Neutrophil (primary cell): ENCODE results near the gene SYPL2.

Experiments
- H3K27ac ChIP-seq: fragments of 200-600 bp; sonication (generic); 2 replicates; pipeline ENCODE4 v1.5.1; 2016; ENCODE audit warnings: mild to moderate bottlenecking, moderate library complexity
- H3K27me3 ChIP-seq: fragments of 200-600 bp; sonication (generic); 2 replicates; pipeline ENCODE4 v1.6.0; 2016; ENCODE audit warnings: mild to moderate bottlenecking
- H3K36me3 ChIP-seq: fragments of 200-600 bp; sonication (generic); 2 replicates; pipeline ENCODE4 v1.5.1; 2017
- H3K4me1 ChIP-seq, 2 experiments: fragments of 200-600 bp in 1 of 2; sonication (generic) in 1 of 2; 1 replicate in 1 of 2; 2 replicates in 1 of 2; pipeline versions ENCODE4 v1.5.1 to v1.6.1; 2013 to 2016; ENCODE audit warnings: low read depth in 1 of 2, low read length in 1 of 2, mild to moderate bottlenecking in 1 of 2, moderate library complexity in 1 of 2; ENCODE audit not compliant: control insufficient read depth in 1 of 2, insufficient read depth in 1 of 2
- H3K4me3 ChIP-seq, 2 experiments: fragments of 200-600 bp in 1 of 2; sonication (generic) in 1 of 2; 1 replicate in 1 of 2; 2 replicates in 1 of 2; pipeline ENCODE4 v1.5.1; 2013 to 2016; ENCODE audit warnings: low read depth in 1 of 2, low read length in 1 of 2, mild to moderate bottlenecking in 1 of 2, moderate library complexity in 1 of 2
- H3K9me3 ChIP-seq: fragments of 200-600 bp; sonication (generic); 2 replicates; pipeline ENCODE4 v1.5.1; 2016
- CTCF ChIP-seq: fragments of 200-600 bp; sonication (generic); IDR thresholded peaks from 2 replicates; pipeline ENCODE4 v1.5.1; 2016; ENCODE audit warnings: antibody characterized with exemption

Gene SYPL2

GRCh38 chr1:109493227-109493626, 26.9 kb downstream of the SYPL2 start:
- Histone ChIP-seq H3K9me3 (no peaks in the 10 kb centered on the region), H3K4me3 (peak overlapping the region; percentile 98 to 99), H3K27me3 (no peaks in the 10 kb centered on the region), H3K36me3 (peaks cover 31% of the 10 kb centered on the region), H3K27ac (peak overlapping the region; percentile 88), H3K4me1 (peaks cover 20 to 21% of the 10 kb centered on the region in 2 experiments)
- no peak for TF ChIP-seq CTCF

- Histone ChIP-seq H3K27me3 (no peaks in the 10 kb centered on the region), H3K4me1 (peaks cover 20 to 21% of the 10 kb centered on the region in 2 experiments), H3K4me3 (peak within 1 kb of the TSS; percentile 98 to 99), H3K9me3 (no peaks in the 10 kb centered on the region), H3K27ac (peak within 1 kb of the TSS; percentile 88), H3K36me3 (peaks cover 39% of the 10 kb centered on the region)
- peak; percentile 97 for TF ChIP-seq CTCF
Observed at GRCh38 chr1:109493805-109494539, 27.6 kb downstream of the SYPL2 start, which contains the start of gene CYB561D1. TSS of gene CYB561D1 (plus strand) at chr1:109494094. CDS start at chr1:109494140, 46 bp downstream.

GRCh38 chr1:109495738-109496137, 29.4 kb downstream of the SYPL2 start:
- Histone ChIP-seq H3K27me3 (no peaks in the 10 kb centered on the region), H3K4me1 (peaks cover 20 to 21% of the 10 kb centered on the region in 2 experiments), H3K4me3 (no peak overlapping the region), H3K36me3 (peaks cover 56% of the 10 kb centered on the region), H3K9me3 (no peaks in the 10 kb centered on the region), H3K27ac (no peak overlapping the region)
- no peak for TF ChIP-seq CTCF

GRCh38 chr1:109497449-109498160, 31.3 kb downstream of the SYPL2 start:
- H3K27ac ChIP-seq = no peak overlapping the region
- no peaks in the 10 kb centered on the region for H3K9me3 ChIP-seq
- peaks cover 28 to 30% of the 10 kb centered on the region in 2 experiments for H3K4me1 ChIP-seq
- peaks cover 71% of the 10 kb centered on the region for H3K36me3 ChIP-seq
- H3K4me3 ChIP-seq = no peak overlapping the region
- TF ChIP-seq CTCF = no peak
- H3K27me3 ChIP-seq = no peaks in the 10 kb centered on the region

- peaks cover 27 to 32% of the 10 kb centered on the region in 2 experiments for H3K4me1 ChIP-seq
- TF ChIP-seq CTCF = no peak
- no peak overlapping the region for H3K4me3 ChIP-seq
- H3K36me3 ChIP-seq = peaks cover 71% of the 10 kb centered on the region
- H3K9me3 ChIP-seq = no peaks in the 10 kb centered on the region
- no peaks in the 10 kb centered on the region for H3K27me3 ChIP-seq
- H3K27ac ChIP-seq = no peak overlapping the region
Observed at GRCh38 chr1:109498161-109498801, 31.9 kb downstream of the SYPL2 start.
